ENCODE measurements around the gene ZNF384. TPM values are rescaled to one million over a fixed set of nuclear protein-coding genes. Genes with fewer than 3 reads are reported as not detected.

Gene ZNF384
- total RNA-seq, 1 donor from 2014 or later, result 50.6 TPM

GRCh38 chr12:6699989-6700645 is 10.9 kb upstream of the ZNF384 start:
- peak overlapping the region; percentile 67 for H3K9ac ChIP-seq (ENCODE audit: low read length)
- H3K36me3 Mint-ChIP-seq (ENCODE audit: low read depth, unreplicated experiment), result no peaks in the 10 kb centered on the region
- peaks cover 5% of the 10 kb centered on the region for H3K4me1 ChIP-seq (ENCODE audit: insufficient read depth, low read length)
- no peak overlapping the region for H3K27ac ChIP-seq (ENCODE audit: low read depth, low read length)
- no peaks in the 10 kb centered on the region for H3K9me3 Mint-ChIP-seq (ENCODE audit: unreplicated experiment)
- H3K4me1 Mint-ChIP-seq (ENCODE audit: low read depth, unreplicated experiment), result peaks cover 20% of the 10 kb centered on the region
- H3K4me2 ChIP-seq (ENCODE audit: low read length), result peak overlapping the region; percentile 86
- DNase-seq (ENCODE audit: low read depth) (no peak), FAIRE-seq (no peak)
- no peak overlapping the region for H3K27ac Mint-ChIP-seq (ENCODE audit: unreplicated experiment)
- peak overlapping the region; percentile 84 for H3K4me3 Mint-ChIP-seq (ENCODE audit: unreplicated experiment)
- H4K20me1 ChIP-seq (ENCODE audit: insufficient read depth, low read length), result no peaks in the 10 kb centered on the region
- no peaks in the 10 kb centered on the region for H3K9me3 ChIP-seq (ENCODE audit: insufficient read depth, low read depth, low read length)
- peaks cover 28% of the 10 kb centered on the region for H3K27me3 ChIP-seq (ENCODE audit: insufficient read depth, low read length)
- peaks cover 38% of the 10 kb centered on the region for H3K27me3 Mint-ChIP-seq (ENCODE audit: low read depth, unreplicated experiment)
- H3K36me3 ChIP-seq (ENCODE audit: insufficient read depth, low read length), result no peaks in the 10 kb centered on the region
- H3K4me3 ChIP-seq (ENCODE audit: insufficient read depth, low read depth, low read length), result peak overlapping the region; percentile 57
- peak overlapping the region; percentile 77 for H2AFZ ChIP-seq (ENCODE audit: low read depth, low read length)
- TF ChIP-seq CTCF (IDR thresholded peaks at IDR 0.05; ENCODE audit: insufficient read depth, low read depth, low read length), result no peak
- no peak for TF ChIP-seq EZH2 (IDR thresholded peaks at IDR 0.05; ENCODE audit: insufficient read depth, low read length)
- H3K79me2 ChIP-seq (ENCODE audit: insufficient read depth, low read length), result no peaks in the 10 kb centered on the region

- Histone ChIP-seq H2AFZ (ENCODE audit: low read depth, low read length) (peak overlapping the region; percentile 77), H3K36me3 (ENCODE audit: insufficient read depth, low read length) (no peaks in the 10 kb centered on the region), H3K9ac (ENCODE audit: low read length) (peak overlapping the region; percentile 67), H3K4me2 (ENCODE audit: low read length) (peak overlapping the region; percentile 86), H3K9me3 (ENCODE audit: insufficient read depth, low read depth, low read length) (no peaks in the 10 kb centered on the region), H3K4me3 (ENCODE audit: insufficient read depth, low read depth, low read length) (peak overlapping the region; percentile 57), H3K27ac (ENCODE audit: low read depth, low read length) (no peak overlapping the region), H3K4me1 (ENCODE audit: insufficient read depth, low read length) (peaks cover 5% of the 10 kb centered on the region), H3K27me3 (ENCODE audit: insufficient read depth, low read length) (peaks cover 26% of the 10 kb centered on the region), H3K79me2 (ENCODE audit: insufficient read depth, low read length) (no peaks in the 10 kb centered on the region), H4K20me1 (ENCODE audit: insufficient read depth, low read length) (no peaks in the 10 kb centered on the region)
- Mint-ChIP-seq H3K9me3 (ENCODE audit: unreplicated experiment) (no peaks in the 10 kb centered on the region), H3K4me3 (ENCODE audit: unreplicated experiment) (peak overlapping the region; percentile 84), H3K36me3 (ENCODE audit: low read depth, unreplicated experiment) (no peaks in the 10 kb centered on the region), H3K27me3 (ENCODE audit: low read depth, unreplicated experiment) (peaks cover 34% of the 10 kb centered on the region), H3K4me1 (ENCODE audit: low read depth, unreplicated experiment) (peaks cover 20% of the 10 kb centered on the region), H3K27ac (ENCODE audit: unreplicated experiment) (peak overlapping the region; percentile 70)
- no peak for DNase-seq (ENCODE audit: low read depth)
- TF ChIP-seq CTCF (IDR thresholded peaks at IDR 0.05; ENCODE audit: insufficient read depth, low read depth, low read length) (no peak), EZH2 (IDR thresholded peaks at IDR 0.05; ENCODE audit: insufficient read depth, low read length) (peak; percentile 35)
- no peak for FAIRE-seq
Observed at GRCh38 chr12:6699259-6699988, 10.2 kb upstream of the ZNF384 start.

Data from astrocyte (in vitro differentiated cells and primary cell).